ENCODE data around the gene DDX42.
"Not testable (repeated sequence)": the region's sequence is repeated elsewhere in the genome, so short reads cannot be mapped to it uniquely, and the experiment has no call there.

DDX42 gene

DNA sequence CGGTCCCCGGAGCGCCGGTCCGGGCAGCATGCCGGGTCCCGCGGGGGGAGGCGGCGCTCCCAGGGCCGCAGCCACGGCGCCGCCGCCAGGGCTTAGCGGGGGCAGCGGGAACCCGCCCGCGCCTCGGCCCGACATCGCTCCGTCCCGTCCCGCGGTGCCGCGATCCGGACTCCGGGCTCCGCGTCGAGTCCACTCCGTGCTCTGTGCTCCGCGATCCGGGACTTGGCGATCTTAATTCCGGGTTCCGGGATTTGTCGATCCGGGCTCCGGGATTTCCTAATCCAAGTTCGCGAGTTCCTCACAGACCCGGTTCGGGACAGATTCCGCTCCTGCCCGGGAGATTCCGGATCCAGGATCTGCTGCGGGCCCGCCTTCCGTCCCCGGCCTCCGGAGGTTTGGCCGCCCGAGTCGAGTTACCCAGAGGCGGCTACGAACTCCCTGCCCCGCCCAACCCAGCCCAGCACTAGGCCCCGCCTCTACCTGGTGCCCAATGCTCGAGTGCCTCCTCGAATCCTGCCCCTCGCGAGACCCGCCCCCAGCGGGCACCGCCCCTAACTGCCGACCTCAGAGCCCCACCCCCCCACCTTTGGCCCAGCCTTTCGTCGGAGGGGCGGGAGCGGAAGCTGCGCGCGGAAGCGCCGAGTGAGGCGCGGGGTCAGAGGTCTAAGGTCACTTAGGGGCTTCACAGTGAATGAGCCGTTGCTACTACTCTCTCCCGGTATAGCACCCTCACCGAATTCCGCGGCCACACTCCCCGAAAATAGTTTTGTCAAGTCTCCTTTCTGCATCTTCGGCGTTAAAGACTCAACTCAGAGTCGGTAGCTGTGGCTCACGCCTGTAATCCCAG, 68.8 kb downstream of the DDX42 start, which contains the start of gene SMARCD2:
TSS of gene SMARCD2 (minus strand) at position 146 of the 847 bp plus-strand sequence. CDS start at position 135, 11 bp downstream.
- DNase-seq: peak; percentile 97

DNA sequence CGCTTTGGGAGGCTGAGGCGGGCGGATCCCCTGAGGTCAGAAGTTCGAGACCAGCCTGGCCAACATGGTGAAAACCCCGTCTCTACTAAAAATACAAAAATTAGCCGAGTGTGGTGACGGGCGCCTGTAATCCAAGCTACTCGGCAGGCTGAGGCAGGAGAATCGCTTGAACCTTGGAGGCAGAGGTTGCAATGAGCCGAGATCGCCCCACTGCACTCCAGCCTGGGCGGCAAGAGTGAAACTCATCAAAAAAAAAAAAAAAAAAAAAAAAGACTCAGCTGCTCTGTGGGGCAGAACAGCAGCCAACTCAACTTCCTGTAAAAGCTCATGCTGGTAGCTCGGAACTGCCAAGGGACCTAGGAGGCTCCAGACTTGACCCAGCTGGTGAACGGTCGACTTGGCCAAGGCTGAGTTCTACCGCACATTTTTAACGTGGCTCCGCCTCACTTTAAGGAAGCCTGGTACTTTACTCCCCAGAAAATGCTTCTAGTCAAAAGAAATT, 69.5 kb downstream of the DDX42 start:
- not testable (repeated sequence) for DNase-seq

DNA sequence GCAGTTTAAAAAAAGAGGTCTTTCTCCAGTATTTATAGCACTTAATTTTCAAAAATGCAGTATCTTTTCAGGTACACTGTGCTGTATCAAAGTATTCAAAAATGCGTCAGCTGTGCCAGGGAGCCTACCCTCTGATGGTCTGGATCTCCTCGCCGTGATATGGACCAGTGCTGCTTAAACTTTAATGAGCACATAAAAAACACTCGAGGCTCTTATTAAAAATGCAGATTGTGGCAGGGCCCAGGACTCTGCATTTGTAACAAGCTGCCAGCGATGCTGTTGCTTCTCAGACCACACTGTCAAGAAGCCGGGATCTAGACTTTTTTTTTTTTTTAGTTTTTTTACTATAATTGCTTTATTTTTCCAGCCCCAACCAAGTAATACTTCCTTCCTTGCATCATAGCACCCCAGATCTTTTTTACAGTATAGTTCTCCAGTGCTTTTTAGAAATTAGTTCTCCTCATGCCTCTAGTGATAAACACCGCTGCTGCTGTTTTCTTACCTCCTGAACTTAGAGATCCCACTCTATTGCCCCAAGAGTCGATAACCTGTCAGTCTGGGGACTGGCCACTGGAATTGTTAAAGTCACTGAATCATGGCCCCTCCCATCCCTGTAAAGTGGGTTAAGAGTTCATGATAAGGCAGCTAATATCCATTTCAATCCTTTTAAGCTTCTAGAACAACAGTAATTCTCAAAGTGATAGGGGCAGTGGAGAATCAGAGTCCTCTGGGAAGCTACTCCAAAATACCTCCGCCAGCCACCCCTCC, 70.1 kb downstream of the DDX42 start:
- DNase-seq: no peak

DNA sequence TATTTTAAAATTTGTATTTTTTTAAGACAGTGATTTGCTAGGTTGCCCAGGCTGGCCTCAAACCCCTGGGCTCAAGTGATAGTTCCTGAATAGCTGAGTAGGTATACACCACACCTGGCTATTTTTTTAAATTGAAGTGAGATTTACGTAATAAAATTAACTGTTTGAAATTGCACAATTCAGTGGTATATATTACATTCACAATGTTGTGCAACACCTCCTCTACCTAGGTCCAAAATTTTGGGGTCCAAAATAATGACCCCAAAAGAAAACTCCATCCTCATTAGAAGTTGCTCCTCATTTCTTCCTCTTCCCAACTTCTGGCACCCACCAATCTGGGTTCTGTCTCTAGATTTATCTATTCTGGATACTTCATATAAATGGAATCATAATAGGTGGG, 71.5 kb downstream of the DDX42 start:
- DNase-seq: no peak

DNA sequence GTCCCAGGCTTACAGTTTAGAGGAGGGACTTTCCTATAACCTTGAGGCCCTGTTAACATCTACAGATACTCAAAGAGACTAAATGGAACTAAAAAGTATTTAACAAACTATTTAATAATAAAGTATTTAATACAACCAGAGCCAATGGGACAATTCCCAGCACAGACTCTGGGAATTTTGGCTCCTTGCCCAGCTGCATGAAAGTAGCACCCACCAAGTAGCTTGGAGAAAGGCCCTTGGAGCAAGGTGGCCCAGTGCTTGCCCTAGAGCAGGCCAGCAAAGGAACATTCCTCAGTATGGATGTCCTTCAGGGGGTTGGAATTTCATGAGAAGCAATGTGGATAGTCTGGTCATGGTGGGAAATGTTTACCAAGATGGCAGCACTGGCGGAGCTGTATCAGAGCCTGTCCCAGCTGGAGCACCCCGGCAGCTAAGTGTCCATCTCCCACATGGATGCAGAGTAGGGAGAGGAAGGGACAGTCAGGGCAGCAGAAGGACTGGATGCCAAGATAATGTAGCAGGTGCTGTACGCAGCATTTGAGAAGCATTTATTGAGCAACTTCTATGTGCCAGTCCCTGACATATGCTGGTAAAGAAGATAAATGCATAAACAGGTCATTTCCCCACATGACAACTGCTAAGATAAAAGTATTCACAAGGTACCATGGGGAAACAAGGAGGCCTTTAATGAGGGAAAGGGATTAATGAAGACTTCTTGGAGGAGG, 73.7 kb downstream of the DDX42 start:
- no peak for DNase-seq

DNA sequence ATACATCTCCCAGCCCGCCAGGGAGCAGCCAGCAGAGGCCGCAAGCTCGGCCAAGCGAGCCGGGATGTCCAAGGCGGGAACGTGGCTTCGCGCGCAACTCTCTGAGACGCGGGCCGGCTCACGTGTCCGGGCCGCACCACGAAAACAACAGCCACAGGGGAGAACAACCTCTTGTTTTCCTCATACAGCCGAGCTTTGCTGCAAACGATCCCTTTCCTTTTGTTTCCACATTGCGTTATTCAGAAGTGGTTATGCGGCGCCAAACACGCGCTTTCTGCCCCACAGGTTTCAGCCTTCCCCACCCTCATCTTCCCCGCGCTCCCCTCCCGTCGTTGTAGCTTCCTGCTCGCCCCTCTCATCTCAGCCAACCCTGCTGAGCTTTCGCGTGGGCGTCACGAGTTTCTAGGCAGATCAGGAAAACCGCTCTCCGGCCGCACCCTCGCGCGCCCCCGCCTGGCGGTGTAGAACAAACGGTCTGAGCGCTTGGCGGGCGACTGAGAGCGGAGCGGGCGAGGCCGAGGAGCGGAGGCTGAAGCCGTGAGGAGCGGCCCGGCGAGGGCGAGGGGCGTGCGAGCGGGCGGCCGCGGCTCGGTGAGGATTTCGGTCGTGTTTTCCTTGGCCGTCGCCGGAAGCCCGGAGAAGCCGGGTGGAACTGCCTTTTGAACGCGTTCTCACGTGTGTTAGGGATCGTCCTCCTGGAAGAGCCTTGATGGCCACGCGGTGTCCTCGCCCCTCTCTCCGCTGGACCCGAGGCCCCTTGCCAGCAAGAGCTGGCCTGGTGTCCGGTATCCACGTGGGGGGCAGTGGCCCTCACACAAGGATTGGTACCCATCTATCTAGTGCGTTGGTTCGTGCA, 75.1 kb downstream of the DDX42 start:
- DNase-seq: peak; percentile 59

DNA sequence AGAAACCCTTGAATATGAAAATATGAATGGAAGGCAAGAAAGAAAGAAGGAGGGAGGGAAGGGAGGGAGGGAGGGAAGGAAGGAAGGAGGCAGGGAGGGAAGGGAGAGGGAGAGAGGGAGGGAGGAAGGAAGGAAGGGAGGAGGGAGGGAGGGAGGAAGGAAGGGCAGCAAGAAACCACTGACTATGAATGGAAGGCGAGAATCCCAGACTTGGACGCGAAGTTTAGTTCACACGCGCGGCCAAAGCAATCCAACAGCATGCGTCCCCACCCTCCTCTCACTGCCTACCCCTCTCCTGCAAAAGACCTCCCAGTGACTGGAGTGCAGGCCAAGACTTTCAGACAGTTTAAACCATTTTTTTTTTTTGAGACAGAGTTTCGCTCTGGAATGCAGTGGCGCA, 76.4 kb downstream of the DDX42 start:
- DNase-seq: no peak

DNA sequence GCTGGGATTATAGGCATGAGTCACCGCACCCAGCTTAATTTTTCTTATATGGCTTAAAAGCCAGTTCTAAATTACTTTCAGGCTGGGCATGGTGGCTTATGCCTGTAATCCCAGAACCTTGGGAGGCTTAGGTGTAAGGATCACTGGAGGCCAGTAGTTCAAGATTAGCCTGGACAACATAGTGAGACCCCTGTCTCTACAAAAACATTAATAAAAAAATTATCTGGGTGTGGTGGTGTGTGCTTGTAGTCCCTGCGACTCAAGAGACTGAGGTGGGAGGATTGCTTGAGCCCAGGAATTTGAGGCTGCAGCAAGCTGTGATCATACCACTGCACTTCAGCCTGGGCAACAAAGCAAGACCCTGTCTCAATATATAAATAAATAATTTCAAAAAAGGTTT, 79.3 kb downstream of the DDX42 start:
- DNase-seq: no peak

DNA sequence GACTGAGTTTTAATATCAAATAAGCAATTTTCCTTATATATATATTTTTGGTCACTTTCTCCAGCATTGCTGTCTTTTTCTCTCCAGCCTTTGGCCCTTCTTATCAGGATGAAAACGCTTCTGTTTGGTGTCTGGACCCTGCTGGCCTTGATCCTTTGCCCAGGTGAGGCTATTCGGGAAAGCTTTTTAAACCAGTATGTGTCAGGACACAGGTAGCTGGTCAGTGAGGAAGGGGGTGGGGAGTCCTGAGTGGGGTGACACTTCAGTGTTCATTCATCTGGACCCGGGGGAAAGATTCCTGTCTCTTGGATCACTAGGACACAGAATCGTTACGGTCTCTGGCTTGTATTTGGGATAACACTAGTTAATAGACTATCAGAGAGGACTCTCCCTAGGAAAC, 80.7 kb downstream of the DDX42 start:
- no peak for DNase-seq

DNA sequence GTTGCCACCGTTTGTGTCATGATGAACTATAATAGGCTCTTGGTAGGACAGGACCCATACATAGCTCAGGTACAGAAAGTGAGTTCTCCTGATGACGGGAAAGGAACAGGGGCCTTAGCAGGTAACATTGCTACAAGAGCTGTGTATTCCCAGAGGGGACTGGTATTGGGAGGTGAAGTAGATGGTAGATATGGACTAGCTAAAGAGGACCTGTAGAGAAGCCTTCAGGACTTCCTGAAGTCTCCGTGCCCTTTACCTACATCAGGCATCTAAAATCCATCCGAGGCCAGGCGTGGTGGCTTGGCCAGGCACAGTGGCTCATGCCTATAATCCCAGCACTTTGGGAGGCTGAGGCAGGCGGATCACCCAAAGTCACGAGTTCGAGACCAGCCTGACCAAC, 81.2 kb downstream of the DDX42 start:
- no peak for DNase-seq

DNA sequence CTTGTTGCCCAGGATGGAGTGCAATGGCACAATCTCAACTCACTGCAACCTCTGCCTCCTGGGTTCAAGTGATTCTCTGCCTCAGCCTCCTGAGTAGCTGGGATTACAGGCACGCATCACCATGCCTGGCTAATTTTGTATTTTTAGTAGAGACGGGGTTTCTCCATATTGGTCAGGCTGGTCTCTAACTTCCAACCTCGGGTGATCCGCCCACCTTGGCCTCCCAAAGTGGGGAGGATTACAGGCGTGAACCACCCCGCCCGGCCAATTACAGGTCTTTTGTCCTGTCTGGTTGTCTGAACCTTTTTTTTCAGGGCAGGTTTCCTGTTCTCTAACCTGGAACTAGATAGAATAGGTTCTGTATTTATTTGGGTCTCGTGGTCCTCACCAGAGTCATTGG, 82.5 kb downstream of the DDX42 start:
- not testable (repeated sequence) for DNase-seq

DNA sequence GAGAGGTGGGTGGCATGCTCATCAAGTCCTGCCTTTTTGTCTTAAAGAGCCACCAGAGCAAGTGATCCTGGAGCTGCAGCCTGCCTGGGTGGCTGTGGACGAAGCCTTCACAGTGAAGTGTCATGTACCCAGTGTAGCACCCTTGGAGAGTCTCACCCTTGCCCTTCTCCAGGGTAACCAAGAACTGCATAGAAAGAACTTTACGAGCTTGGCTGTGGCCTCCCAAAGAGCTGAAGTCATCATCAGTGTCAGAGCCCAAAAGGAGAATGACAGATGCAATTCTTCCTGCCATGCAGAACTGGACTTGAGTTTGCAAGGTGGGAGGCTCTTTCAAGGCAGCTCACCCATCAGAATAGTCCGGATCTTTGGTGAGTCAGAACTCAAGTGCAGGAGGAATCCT, 85.3 kb downstream of the DDX42 start:
- DNase-seq: no peak

DNA sequence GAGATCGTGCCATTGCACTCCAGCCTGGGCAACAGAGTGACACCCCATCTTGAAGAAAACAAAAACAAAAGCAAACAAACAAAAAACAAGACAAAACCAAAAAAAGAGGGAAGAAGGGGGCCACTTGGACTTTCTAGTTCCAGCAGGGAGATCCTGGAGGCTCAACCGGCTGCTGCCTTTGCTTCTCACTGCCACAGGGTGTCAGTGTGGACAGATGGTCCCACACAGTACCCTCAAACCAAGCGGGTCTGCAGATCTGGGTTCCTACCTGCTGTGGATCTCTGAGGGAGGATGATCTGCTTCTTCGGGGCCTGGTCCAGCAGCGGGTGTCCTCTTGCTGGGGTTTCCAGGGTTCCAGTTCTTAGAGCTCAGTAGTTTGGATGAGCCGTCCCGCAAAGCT, 92.7 kb downstream of the DDX42 start:
- not testable (repeated sequence) for DNase-seq

All from amniotic stem cell (primary cell).